GM12874 (cell line): ENCODE data around the gene JUND.

Experiments
- CTCF ChIP-seq: IDR thresholded peaks from 2 replicates; pipeline ENCODE4 v1.5.1; 2011; ENCODE audit warnings: low read depth, mild to moderate bottlenecking, control low read depth, low read length, moderate library complexity; ENCODE audit not compliant: insufficient read depth

The JUND gene

GRCh38 chr19:18291019-18291524 is 9.7 kb upstream of the JUND start:
- TF ChIP-seq CTCF, result no peak

DNA sequence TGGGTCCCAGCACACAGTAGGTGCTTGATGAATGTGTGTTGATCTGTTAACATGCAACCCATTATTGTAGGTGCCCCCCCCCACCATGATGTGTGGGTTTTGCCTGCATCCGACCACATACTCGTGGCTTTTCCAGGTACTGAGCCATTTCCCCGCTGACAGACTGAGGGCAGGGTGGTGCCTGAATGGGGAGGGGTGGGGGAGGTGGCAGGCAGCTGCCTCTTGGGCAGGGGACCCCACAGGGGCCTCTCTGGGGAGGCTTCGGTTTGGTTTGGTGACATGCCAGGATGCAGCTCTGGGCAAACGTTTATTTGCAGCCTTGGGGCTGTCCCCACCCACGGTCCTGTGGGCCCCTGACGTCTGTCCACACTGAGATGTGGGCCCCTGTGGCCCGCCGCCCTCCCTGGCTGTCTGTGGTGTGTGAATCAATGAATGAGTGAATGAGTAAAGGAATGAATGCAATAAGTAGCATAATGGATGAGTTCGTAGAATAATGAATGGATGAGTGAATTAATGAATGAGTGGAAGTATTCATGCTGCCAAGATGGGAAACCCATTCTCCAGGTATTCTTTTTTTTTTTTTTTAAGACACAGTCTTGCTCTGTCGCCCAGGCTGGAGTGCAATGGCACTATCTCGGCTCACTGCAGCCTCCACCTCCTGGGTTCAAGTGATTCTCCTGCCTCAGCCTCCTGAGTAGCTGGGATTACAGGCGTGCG is 9.0 kb upstream of the JUND start:
- no peak for TF ChIP-seq CTCF

DNA sequence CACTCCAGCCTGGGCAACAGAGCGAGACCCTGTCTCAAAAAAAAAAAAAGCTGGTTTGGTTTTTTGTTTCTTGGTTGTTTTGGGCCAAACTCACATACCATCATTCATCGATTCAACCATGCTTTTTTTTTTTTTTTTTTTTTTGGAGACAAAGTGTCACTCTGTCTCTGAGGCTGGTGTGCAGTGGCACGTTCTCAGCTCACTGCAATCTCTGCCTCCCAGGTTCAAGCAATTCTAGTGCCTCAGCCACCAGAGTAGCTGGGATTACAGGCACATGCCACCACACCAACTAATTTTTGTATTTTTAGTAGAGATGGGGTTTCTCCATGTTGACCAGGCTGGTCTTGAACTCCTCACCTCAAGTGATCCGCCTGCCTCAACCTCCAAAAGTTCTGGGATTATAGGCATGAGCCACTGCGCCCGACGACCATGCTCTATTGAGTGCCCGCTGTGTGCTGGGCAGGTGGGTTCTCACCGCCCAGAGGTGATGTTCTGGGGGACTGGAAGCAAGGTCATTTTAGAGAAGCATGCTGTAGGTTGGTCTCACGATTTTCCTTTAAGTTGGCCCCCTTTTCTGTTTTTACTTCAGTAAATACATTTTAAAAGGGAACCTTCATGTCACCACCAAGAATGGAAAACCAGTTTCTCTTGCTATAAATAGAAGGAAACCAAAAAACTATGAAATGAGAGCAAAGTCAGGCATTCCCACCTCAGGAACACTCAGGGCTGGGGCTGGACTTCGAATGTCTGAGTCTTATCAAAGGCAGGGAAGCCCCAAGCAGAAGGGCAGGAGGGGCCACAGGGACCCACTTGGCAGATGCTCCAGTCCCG is 8.3 kb upstream of the JUND start:
- no peak for TF ChIP-seq CTCF

GRCh38 chr19:18287836-18288772 is 6.7 kb upstream of the JUND start:
- no peak for TF ChIP-seq CTCF

- TF ChIP-seq CTCF, result no peak
These were observed 5.7 kb upstream of the JUND start for GRCh38 chr19:18286973-18287635.

- TF ChIP-seq CTCF, result no peak
These were observed 3.4 kb upstream of the JUND start for GRCh38 chr19:18284712-18285360.
